Activated CD8-positive, alpha-beta T cell treated with anti-CD3 and anti-CD28 coated beads, Interleukin-2, amount 10 ng/mL, durations not matched to agents 7 days and 5 days (primary cell): ENCODE measurements around the gene SLC25A13. TPM values are rescaled to one million over a fixed set of nuclear protein-coding genes. Genes with fewer than 3 reads are reported as not detected.

Source experiments
- ATAC-seq: fragments of 150-1000 bp; cut with Tn5 transposase; one replicate; pipeline ENCODE4 v1.10.0; 2021; ENCODE audit warnings: moderate library complexity
- CTCF ChIA-PET: fragments of 350-600 bp; sonication (Branson Sonifier 250); formaldehyde crosslinking; loops from one replicate; lab custom pipeline; 2021; ENCODE audit warnings: antibody characterized with exemption; lab: Charles Lee
- POLR2A ChIA-PET: fragments of 350-600 bp; sonication (Branson Sonifier 250); formaldehyde crosslinking; loops from one replicate; lab custom pipeline; 2021; ENCODE audit warnings: antibody characterized with exemption; lab: Charles Lee
- DNase-seq: peaks from one replicate; pipeline ENCODE4 v3.0.0-alpha.2; 2020
- H3K27ac Mint-ChIP-seq: one replicate; pipeline ENCODE4 v1.8.0; 2021; ENCODE audit warnings: mild to moderate bottlenecking, mixed read lengths
- H3K27me3 Mint-ChIP-seq: one replicate; pipeline ENCODE4 v1.8.0; 2021; ENCODE audit warnings: low read depth, mixed read lengths
- H3K36me3 Mint-ChIP-seq: one replicate; pipeline ENCODE4 v1.8.0; 2021; ENCODE audit warnings: low read depth, mixed read lengths
- H3K4me1 Mint-ChIP-seq: one replicate; pipeline ENCODE4 v1.8.0; 2021; ENCODE audit warnings: low read depth, mixed read lengths
- H3K4me3 Mint-ChIP-seq: one replicate; pipeline ENCODE4 v1.8.0; 2021; ENCODE audit warnings: mild to moderate bottlenecking, mixed read lengths
- H3K9me3 Mint-ChIP-seq: one replicate; pipeline ENCODE4 v1.8.0; 2022; ENCODE audit warnings: mixed read lengths; ENCODE audit not compliant: insufficient read depth
- total RNA-seq, 2 experiments: library from RNA; stranded (reverse); gene quantifications; one replicate each; pipeline ENCODE4 v1.2.3, GENCODE V29; 2021

Gene SLC25A13
- total RNA-seq, 2 experiments from 2014 or later = 8.9 to 12.0 TPM

DNA sequence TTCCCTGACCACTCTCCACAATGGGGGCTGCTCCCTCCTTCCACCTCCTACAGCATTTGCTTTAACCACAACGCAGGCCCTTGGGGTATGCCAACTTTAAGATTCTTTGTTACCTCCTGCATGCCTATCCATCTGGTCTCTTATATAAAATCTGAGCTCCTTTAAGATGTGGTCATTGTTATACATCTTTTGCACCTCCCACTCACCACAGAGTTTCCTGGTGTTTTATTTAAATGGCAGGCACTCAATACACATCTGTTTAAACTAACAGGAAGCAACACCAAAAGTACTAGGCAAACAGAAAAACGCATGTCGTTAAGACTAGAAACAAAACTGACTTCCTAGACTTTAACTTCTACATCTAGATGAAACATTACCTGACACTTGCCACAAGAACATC is 36.3 kb downstream of the SLC25A13 start:
- ATAC-seq = peak; percentile 96
- Mint-ChIP-seq H3K27me3 (no peaks in the 10 kb centered on the region), H3K9me3 (no peaks in the 10 kb centered on the region), H3K4me3 (peak overlapping the region; percentile 52), H3K27ac (peak overlapping the region; percentile 90), H3K4me1 (peaks cover 32% of the 10 kb centered on the region), H3K36me3 (peaks cover 27% of the 10 kb centered on the region)
- POLR2A ChIA-PET = no interaction called here
- CTCF ChIA-PET = interaction anchor here (0.5 kb wide), 1 partner anchor 493 kb away, joined by 3 read pairs; no protein-coding TSS in a partner anchor
- peak; percentile 73 for DNase-seq

GRCh38 chr7:96284835-96285234 is 37.1 kb downstream of the SLC25A13 start:
- DNase-seq = no peak
- Mint-ChIP-seq H3K4me3 (no peak overlapping the region), H3K27me3 (no peaks in the 10 kb centered on the region), H3K36me3 (peaks cover 28% of the 10 kb centered on the region), H3K9me3 (no peaks in the 10 kb centered on the region), H3K27ac (peak overlapping the region; percentile 90), H3K4me1 (peaks cover 31% of the 10 kb centered on the region)
- no peak for ATAC-seq
- ChIA-PET POLR2A (no interaction called here), CTCF (no interaction called here)

GRCh38 chr7:96284240-96284639 is 37.7 kb downstream of the SLC25A13 start:
- POLR2A ChIA-PET = no interaction called here
- Mint-ChIP-seq H3K9me3 (no peaks in the 10 kb centered on the region), H3K36me3 (peaks cover 22% of the 10 kb centered on the region), H3K4me3 (no peak overlapping the region), H3K27ac (no peak overlapping the region), H3K4me1 (peaks cover 28% of the 10 kb centered on the region), H3K27me3 (no peaks in the 10 kb centered on the region)
- CTCF ChIA-PET = no interaction called here
- ATAC-seq = no peak
- no peak for DNase-seq

GRCh38 chr7:96282835-96283234 is 39.1 kb downstream of the SLC25A13 start:
- DNase-seq = no peak
- H3K9me3 Mint-ChIP-seq = no peaks in the 10 kb centered on the region
- H3K36me3 Mint-ChIP-seq = peaks cover 22% of the 10 kb centered on the region
- ChIA-PET CTCF (no interaction called here), POLR2A (no interaction called here)
- H3K27me3 Mint-ChIP-seq = no peaks in the 10 kb centered on the region
- ATAC-seq = no peak
- no peak overlapping the region for H3K27ac Mint-ChIP-seq
- no peak overlapping the region for H3K4me3 Mint-ChIP-seq
- peaks cover 28% of the 10 kb centered on the region for H3K4me1 Mint-ChIP-seq

GRCh38 chr7:96277921-96278320 is 44.0 kb downstream of the SLC25A13 start:
- no peaks in the 10 kb centered on the region for H3K27me3 Mint-ChIP-seq
- CTCF ChIA-PET = no interaction called here
- no peak overlapping the region for H3K27ac Mint-ChIP-seq
- no peak overlapping the region for H3K4me3 Mint-ChIP-seq
- no peaks in the 10 kb centered on the region for H3K9me3 Mint-ChIP-seq
- no peaks in the 10 kb centered on the region for H3K4me1 Mint-ChIP-seq
- POLR2A ChIA-PET = no interaction called here
- DNase-seq (no peak), ATAC-seq (no peak)
- H3K36me3 Mint-ChIP-seq = peaks cover 10% of the 10 kb centered on the region

DNA sequence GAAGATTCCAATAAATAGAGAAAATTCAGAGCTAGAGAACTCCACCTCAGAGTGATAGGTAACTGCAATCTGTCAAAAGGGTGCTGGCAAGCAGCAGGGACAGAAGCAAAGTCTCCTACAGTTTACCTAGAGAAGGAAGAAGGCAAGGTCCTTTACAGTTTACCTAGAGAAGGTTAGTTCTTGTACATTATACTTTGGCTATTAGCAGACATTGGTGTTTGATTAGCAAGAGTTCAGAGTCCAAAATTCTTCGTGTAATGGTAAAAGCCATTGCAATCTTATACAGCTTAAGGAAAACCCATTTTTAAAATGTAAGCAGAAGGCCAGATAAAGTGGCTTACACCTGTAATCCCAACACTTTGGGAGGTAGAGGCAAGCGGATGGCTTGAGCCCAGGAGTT is 45.9 kb downstream of the SLC25A13 start:
- POLR2A ChIA-PET = no interaction called here
- Mint-ChIP-seq H3K36me3 (peaks cover 10% of the 10 kb centered on the region), H3K4me3 (no peak overlapping the region), H3K27me3 (no peaks in the 10 kb centered on the region), H3K27ac (no peak overlapping the region), H3K4me1 (no peaks in the 10 kb centered on the region), H3K9me3 (no peaks in the 10 kb centered on the region)
- CTCF ChIA-PET = no interaction called here
- DNase-seq = no peak
- ATAC-seq = no peak

DNA sequence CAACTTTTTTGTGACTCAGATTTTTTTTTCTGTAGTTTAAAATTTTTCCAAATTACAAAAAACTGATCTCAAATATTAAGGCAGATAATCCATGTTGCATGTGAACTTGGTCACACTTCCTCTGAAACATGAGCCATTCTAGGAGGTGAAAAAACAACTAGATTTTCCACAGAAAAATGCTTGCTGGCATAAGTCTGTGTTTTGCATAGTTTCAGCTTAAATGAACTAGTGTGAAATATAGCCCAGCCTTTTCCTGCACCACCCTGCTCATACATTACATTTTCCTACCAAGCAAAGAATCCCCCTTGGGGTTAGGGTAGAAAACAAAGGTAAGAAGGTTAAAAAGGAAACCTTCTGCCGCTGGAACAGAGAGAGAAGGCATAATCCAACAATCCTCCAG is 48.2 kb downstream of the SLC25A13 start:
- no peaks in the 10 kb centered on the region for H3K9me3 Mint-ChIP-seq
- ChIA-PET POLR2A (no interaction called here), CTCF (no interaction called here)
- H3K4me1 Mint-ChIP-seq = no peaks in the 10 kb centered on the region
- H3K36me3 Mint-ChIP-seq = peaks cover 14% of the 10 kb centered on the region
- no peak overlapping the region for H3K27ac Mint-ChIP-seq
- H3K27me3 Mint-ChIP-seq = no peaks in the 10 kb centered on the region
- ATAC-seq = no peak
- no peak overlapping the region for H3K4me3 Mint-ChIP-seq
- no peak for DNase-seq

GRCh38 chr7:96269246-96269994 is 52.5 kb downstream of the SLC25A13 start:
- Mint-ChIP-seq H3K36me3 (peaks cover 6% of the 10 kb centered on the region), H3K4me1 (peaks cover 3% of the 10 kb centered on the region), H3K4me3 (no peak overlapping the region), H3K27me3 (no peaks in the 10 kb centered on the region), H3K27ac (no peak overlapping the region), H3K9me3 (no peaks in the 10 kb centered on the region)
- DNase-seq = no peak
- ChIA-PET POLR2A (no interaction called here), CTCF (no interaction called here)
- ATAC-seq = no peak

GRCh38 chr7:96266580-96266979 is 55.3 kb downstream of the SLC25A13 start:
- ATAC-seq (no peak), DNase-seq (no peak)
- ChIA-PET CTCF (no interaction called here), POLR2A (no interaction called here)
- peaks cover 10% of the 10 kb centered on the region for H3K4me1 Mint-ChIP-seq
- H3K36me3 Mint-ChIP-seq = peaks cover 6% of the 10 kb centered on the region
- no peaks in the 10 kb centered on the region for H3K27me3 Mint-ChIP-seq
- H3K4me3 Mint-ChIP-seq = no peak overlapping the region
- H3K9me3 Mint-ChIP-seq = no peaks in the 10 kb centered on the region
- no peak overlapping the region for H3K27ac Mint-ChIP-seq

- H3K36me3 Mint-ChIP-seq = peaks cover 6% of the 10 kb centered on the region
These were observed 55.9 kb downstream of the SLC25A13 start for GRCh38 chr7:96266015-96266414.

DNA sequence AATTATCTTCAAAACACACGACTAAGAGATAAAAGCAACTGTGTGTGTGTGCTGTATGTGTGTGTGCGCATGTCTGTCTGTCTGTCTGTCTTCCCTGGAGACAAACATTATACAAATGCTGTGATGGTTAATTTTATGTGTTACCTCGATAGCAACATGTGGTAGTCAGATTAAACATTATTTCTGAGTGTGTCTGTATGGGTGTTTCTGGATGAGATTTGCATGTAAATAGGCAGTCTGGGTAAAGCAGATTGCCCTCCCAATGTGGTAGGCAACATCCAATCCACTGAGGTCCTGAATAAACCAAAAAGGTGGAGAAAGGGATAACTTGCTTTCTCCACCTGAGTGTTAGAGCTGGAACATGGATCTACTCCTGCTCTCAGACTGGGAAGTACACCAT is 67.9 kb downstream of the SLC25A13 start:
- CTCF ChIA-PET = no interaction called here
- no peak overlapping the region for H3K4me3 Mint-ChIP-seq
- H3K27me3 Mint-ChIP-seq = no peaks in the 10 kb centered on the region
- peaks cover 10% of the 10 kb centered on the region for H3K36me3 Mint-ChIP-seq
- H3K9me3 Mint-ChIP-seq = peaks cover 9% of the 10 kb centered on the region
- no peak for DNase-seq
- POLR2A ChIA-PET = no interaction called here
- peaks cover 7% of the 10 kb centered on the region for H3K4me1 Mint-ChIP-seq
- H3K27ac Mint-ChIP-seq = no peak overlapping the region
- ATAC-seq = no peak

More at GRCh38 chr7:96266015-96266414, 55.9 kb downstream of the SLC25A13 start:
- Mint-ChIP-seq H3K27ac (no peak overlapping the region), H3K4me3 (no peak overlapping the region), H3K27me3 (no peaks in the 10 kb centered on the region), H3K9me3 (no peaks in the 10 kb centered on the region), H3K4me1 (peaks cover 10% of the 10 kb centered on the region)
- ATAC-seq = no peak
- DNase-seq = no peak
- POLR2A ChIA-PET = no interaction called here
- CTCF ChIA-PET = no interaction called here

DNA sequence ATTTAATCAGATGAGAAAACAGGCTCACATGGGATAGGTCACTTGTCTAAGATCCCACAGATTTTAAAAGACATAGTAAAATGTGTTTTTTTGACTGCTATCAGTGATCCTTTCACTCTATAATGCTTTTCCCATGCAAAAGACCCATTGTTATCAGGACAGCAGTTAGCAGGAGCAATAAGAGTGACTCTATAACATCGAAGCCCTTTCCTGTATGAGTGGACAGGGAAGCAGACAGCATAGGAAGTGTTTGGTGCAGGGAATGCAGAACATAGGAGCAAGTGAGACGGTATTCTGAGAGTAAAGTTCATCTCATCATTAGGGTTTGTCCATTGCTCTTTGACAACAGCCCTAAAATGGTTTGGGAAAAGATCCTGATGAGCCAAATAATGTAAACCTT is 68.5 kb downstream of the SLC25A13 start:
- Mint-ChIP-seq H3K4me1 (peaks cover 7% of the 10 kb centered on the region), H3K27me3 (no peaks in the 10 kb centered on the region), H3K9me3 (peaks cover 9% of the 10 kb centered on the region), H3K27ac (no peak overlapping the region), H3K36me3 (peaks cover 10% of the 10 kb centered on the region), H3K4me3 (no peak overlapping the region)
- DNase-seq (no peak), ATAC-seq (no peak)
- POLR2A ChIA-PET = no interaction called here
- CTCF ChIA-PET = no interaction called here
